Measurements from ENCODE around the gene ARFIP2.

Gene ARFIP2

GRCh38 chr11:6438979-6439571, 42.1 kb downstream of the ARFIP2 start:
- ATAC-seq = no peak
- H3K36me3 Mint-ChIP-seq = no peaks in the 10 kb centered on the region
- peaks cover 2% of the 10 kb centered on the region for H3K27me3 Mint-ChIP-seq
- no peak overlapping the region for H3K4me3 Mint-ChIP-seq
- H3K4me1 Mint-ChIP-seq = peaks cover under 1% of the 10 kb centered on the region
- H3K9me3 Mint-ChIP-seq = no peaks in the 10 kb centered on the region
- H3K27ac Mint-ChIP-seq = no peak overlapping the region

DNA sequence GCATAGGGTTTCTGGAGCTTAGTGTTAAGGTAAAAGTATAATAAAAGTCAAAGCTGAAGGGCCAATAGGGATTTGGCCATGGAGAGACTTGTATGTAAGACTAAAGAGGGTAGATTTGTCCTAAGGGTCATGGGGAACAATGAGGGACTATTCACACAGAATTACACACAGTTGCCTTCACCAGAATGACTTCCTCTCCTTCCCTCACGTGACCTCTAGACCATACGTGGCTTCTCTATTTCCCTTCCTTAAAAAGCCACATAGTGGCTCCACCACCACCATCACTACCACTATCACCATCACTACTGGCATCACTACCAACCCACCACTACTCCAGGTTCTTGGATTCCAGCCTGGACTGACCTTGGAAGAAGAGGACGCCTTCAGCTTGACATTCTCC, 43.1 kb downstream of the ARFIP2 start:
- peaks cover 6% of the 10 kb centered on the region for H3K4me1 Mint-ChIP-seq
- H3K9me3 Mint-ChIP-seq = no peaks in the 10 kb centered on the region
- H3K36me3 Mint-ChIP-seq = no peaks in the 10 kb centered on the region
- H3K4me3 Mint-ChIP-seq = no peak overlapping the region
- H3K27ac Mint-ChIP-seq = no peak overlapping the region
- ATAC-seq = peak; percentile 45
- H3K27me3 Mint-ChIP-seq = peaks cover 9% of the 10 kb centered on the region

DNA sequence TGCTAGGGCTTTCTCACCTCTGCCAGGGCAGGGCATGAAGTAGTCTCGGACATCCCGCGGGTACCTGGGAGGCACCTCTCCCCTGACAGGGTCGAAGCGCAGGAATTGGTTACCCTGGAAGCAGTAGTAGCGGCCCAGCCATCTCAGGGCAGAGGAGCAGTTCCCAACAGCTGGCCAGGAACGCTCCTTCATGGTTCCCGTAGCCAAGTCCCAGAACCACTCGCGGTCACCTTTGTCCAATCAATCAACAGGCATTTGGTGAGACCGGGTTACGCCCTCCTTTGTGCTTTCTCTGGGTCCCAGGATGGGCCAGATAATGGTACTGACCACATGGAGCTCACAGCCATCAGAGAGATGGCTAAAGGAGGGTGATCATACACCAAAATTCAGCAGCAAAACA, 43.7 kb downstream of the ARFIP2 start:
- H3K4me1 Mint-ChIP-seq = peaks cover 6% of the 10 kb centered on the region
- no peaks in the 10 kb centered on the region for H3K9me3 Mint-ChIP-seq
- ATAC-seq = no peak
- H3K27me3 Mint-ChIP-seq = peaks cover 9% of the 10 kb centered on the region
- H3K27ac Mint-ChIP-seq = no peak overlapping the region
- H3K36me3 Mint-ChIP-seq = no peaks in the 10 kb centered on the region
- H3K4me3 Mint-ChIP-seq = no peak overlapping the region

GRCh38 chr11:6433998-6434660, 47.0 kb downstream of the ARFIP2 start:
- H3K27me3 Mint-ChIP-seq = peaks cover 9% of the 10 kb centered on the region
- H3K27ac Mint-ChIP-seq = no peak overlapping the region
- H3K4me3 Mint-ChIP-seq = no peak overlapping the region
- ATAC-seq = no peak
- no peaks in the 10 kb centered on the region for H3K9me3 Mint-ChIP-seq
- H3K4me1 Mint-ChIP-seq = peaks cover 6% of the 10 kb centered on the region
- H3K36me3 Mint-ChIP-seq = no peaks in the 10 kb centered on the region

- Mint-ChIP-seq H3K27ac (no peak overlapping the region), H3K9me3 (no peaks in the 10 kb centered on the region), H3K4me1 (peaks cover 6% of the 10 kb centered on the region), H3K27me3 (peaks cover 9% of the 10 kb centered on the region), H3K4me3 (no peak overlapping the region), H3K36me3 (no peaks in the 10 kb centered on the region)
- ATAC-seq = no peak
These were observed 49.3 kb downstream of the ARFIP2 start for GRCh38 chr11:6431861-6432260.

DNA sequence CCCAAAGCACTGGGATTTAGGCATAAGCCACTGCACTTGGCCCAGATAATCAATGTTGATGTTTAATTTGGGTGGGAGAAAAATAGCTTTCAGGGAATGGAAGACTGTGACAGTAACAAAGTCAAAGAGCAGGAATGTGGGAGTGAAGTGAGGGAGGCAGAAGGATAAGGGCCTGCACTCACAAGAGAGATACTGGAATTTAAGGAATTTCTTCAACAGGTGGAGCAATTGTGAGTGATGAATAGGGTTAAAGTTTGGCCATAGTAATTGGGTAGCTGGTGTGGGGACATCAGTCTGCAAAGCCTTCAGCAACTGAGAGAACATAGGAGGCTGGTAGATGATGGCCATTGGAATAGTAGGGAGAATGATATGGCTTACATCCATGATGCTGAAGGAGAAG, 53.6 kb downstream of the ARFIP2 start:
- Mint-ChIP-seq H3K27ac (no peak overlapping the region), H3K9me3 (no peaks in the 10 kb centered on the region), H3K36me3 (no peaks in the 10 kb centered on the region), H3K27me3 (peaks cover 12% of the 10 kb centered on the region), H3K4me3 (no peak overlapping the region), H3K4me1 (no peaks in the 10 kb centered on the region)
- no peak for ATAC-seq
